ENCODE measurements around the gene EN1.

DNA sequence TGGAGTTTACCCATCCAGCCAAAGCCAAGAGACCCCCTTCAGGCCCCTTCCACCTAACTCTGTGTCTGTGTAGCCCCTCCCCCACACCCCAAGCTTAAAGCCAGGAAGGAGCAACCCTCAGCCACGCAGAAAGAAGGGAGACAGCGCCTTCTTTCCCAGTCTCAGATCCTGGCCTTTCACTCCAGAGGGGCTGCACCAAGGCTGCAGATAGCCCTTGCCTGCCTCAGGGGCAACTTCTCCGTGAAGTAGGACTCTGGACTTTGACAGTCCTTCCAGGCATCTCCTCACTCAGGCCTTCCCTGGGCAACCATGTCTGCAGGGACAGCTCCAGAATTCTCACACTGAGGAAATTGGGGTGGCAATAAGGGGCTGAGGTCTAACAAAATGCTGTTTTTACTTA lies 26.9 kb upstream of the EN1 start:
- no peak for TF ChIP-seq GATA1 (IDR thresholded peaks at IDR 0.05; ENCODE audit: low read depth, low read length)
- TF ChIP-seq POLR2A (IDR thresholded peaks at IDR 0.05; ENCODE audit: low read length), result no peak

All from erythroblast (primary cell).